C4-2B (cell line): ENCODE measurements around the gene ABHD15.

ENCODE experiments used
- H3K27ac ChIP-seq: fragments of 450-650 bp; 2 replicates; pipeline ENCODE4 v1.5.1; 2017
- ZFX ChIP-seq: fragments of 450-650 bp; IDR thresholded peaks from 2 replicates; pipeline ENCODE4 v1.6.1; 2017
- TF ChIP-seq, protein P1 (sequence below): fragments of 450-650 bp; conservative IDR thresholded peaks from 2 replicates; pipeline ENCODE4 v1.5.1; 2017; ENCODE audit warnings: mild to moderate bottlenecking

The ABHD15 gene

DNA sequence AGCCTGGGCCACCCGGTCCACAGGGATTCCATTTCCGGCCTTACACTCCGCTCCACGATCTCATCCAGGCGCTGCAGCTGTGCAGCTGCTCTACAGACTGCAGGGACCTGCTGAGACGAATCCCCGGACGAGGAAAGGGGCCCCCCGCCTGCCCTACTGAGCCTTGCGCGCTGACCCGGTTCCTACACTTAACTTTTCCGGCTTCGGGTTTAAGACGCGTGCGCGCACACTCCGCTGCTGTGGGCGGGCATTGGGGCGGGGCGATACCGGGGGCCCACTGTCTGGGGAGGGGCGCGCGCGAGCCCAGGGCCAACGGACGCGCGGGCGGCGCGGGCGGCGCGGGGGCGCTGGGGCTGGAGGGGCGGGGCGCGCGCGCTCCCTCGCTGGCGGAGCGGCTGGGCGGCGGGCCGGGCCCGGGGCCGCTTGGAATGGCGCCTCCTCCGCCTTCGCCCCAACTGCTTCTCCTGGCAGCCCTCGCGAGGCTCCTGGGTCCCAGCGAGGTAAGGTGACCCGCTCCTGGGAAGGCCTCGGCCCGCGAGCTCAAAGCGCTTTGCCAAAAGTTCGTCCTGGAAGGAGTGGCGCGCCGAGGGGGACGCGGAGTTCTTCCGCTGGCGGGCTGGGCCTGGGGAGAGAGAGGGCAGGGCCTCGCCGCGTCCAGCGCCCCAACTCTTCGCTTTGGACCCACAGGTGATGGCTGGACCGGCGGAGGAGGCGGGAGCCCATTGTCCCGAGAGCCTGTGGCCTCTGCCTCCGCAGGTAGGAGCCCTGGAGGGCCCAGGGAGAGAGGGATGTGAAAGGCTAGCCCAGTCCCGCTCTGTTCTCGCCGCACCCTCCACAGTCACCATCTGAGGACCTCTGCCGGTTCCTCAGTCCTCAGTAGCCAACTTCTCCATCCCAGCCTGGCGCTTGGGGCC is 1.8 kb upstream of the ABHD15 start, which contains the start of gene TP53I13:
TSS of gene TP53I13 (plus strand) at position 371 of the 914 bp plus-strand sequence. CDS start at position 429, 58 bp downstream.
- peak; percentile 80; the same call in 1 of the 2 replicates for TF ChIP-seq ZFX
- TF ChIP-seq, protein P1, sequence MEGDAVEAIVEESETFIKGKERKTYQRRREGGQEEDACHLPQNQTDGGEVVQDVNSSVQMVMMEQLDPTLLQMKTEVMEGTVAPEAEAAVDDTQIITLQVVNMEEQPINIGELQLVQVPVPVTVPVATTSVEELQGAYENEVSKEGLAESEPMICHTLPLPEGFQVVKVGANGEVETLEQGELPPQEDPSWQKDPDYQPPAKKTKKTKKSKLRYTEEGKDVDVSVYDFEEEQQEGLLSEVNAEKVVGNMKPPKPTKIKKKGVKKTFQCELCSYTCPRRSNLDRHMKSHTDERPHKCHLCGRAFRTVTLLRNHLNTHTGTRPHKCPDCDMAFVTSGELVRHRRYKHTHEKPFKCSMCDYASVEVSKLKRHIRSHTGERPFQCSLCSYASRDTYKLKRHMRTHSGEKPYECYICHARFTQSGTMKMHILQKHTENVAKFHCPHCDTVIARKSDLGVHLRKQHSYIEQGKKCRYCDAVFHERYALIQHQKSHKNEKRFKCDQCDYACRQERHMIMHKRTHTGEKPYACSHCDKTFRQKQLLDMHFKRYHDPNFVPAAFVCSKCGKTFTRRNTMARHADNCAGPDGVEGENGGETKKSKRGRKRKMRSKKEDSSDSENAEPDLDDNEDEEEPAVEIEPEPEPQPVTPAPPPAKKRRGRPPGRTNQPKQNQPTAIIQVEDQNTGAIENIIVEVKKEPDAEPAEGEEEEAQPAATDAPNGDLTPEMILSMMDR: no peak
- peak within 1 kb of the TSS; percentile 73 for H3K27ac ChIP-seq

DNA sequence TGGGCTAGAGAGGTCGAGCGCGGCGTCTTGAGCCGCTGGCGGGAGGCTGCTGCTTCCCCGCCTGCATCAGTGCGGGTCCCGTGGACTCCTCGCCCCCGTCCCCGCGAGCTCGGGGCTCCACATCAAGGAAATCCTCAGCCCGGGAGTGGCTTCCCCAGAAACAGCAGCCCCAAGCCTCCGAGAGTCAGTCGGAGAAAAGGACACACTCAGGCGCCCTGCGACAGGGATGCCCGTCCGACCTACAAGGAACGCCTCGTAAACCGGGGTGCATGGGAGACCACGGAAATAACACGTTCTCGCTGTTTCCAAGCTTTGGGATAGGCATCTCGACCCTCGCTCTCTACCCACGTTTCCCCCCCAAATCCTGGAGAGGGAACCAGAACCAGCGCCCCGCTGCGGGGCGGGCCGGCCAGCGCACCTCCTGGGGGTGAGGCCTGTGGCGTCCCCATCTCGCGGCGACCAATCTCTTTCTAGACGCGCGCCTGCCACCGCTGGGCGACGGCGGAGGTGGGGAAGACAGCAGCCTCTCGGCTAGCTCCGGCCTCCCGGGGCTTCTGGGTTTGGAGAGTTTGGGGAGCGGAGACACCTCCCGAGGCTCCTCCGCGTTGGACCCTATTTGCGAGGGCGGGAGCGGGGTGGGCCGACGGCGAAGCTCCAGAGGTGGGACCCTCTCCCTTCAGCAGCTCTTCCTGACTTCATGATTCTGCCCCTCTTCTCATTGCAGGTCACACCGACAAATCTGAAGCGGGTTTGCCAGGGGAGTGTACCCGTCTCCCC is 905 bp upstream of the ABHD15 start:
- H3K27ac ChIP-seq: peak overlapping the region; percentile 73
- TF ChIP-seq ZFX: no peak
- TF ChIP-seq, protein P1: peak; percentile 58

DNA sequence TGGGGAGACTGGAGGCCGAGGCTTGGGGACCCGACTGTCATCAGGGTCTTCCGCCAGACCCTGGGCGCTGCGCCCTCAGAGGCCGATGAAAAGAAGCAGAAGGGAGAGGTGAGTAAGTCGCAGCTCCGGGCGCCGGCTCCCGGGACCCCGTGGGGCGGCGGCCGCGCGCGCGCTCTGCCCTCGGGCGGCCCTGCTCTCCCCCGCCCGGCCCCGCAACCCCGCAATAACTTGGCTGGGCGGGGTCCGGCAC is 392 bp upstream of the ABHD15 start:
- peak overlapping the region; percentile 73 for H3K27ac ChIP-seq
- no peak for TF ChIP-seq ZFX
- TF ChIP-seq, protein P1: no peak

DNA sequence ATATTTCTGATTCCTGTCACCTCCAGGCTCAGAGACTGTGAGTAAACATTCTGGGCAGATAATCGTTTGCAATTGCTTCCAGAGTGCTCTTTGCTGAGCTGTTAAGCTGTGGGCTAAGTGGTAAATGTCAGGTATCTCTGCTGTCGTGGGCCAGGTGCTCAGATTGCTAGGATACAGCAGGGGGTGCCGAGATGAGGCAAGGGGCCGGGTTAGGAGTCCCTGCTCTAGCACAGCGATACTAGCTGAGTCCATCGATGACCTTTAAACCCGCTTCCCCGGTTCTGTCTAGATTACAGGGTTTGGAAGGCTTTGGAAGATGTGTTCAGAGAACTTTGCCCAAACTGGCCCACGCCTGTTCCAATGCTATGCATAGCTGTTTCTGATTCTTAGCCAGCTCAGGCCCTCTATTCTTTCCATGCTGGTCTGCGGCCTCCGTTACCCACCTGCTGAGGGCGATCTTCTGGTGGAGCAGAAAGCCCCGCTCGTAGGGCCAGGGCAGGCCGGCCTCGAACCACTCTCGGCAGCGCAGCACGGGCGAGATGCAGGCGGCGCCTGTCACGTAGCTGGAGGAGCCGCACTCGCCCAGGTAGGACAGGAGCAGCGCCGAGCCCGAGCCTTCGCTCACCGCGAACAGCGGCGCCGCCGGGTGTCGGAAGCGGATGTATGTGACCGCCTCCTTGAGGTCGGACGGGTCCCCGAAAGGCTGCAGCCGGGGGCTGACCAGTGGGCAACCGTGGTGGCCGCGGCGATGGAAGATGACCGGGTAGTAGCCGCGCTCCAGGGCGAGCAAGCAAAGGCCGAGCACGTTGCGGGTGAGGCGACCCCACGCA is 979 bp downstream of the ABHD15 start:
- TF ChIP-seq ZFX: no peak
- TF ChIP-seq, protein P1: no peak; the same call in 1 of the 2 replicates
- no peak overlapping the region; the same call in 1 of the 2 replicates for H3K27ac ChIP-seq

DNA sequence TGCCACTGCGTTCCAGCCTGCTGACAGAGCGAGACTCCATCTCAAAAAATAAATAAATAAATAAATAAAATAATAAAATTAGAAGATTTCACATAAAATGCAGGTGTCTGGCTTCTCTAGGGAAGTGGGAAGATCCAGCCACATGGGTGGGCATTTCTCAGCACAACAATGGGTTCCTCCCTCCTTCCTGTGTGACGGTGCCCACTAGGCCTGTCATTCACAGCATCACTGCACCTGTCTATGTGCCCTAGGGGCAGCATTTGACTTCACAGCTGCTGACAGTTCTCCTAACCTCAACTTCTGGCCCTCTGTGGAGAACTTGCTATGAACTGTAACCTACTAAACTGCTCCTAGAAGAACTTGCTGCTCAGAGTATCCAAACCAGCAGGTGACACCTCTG is 3.0 kb downstream of the ABHD15 start:
- H3K27ac ChIP-seq: no peak overlapping the region
- no peak for TF ChIP-seq ZFX
- TF ChIP-seq, protein P1: no peak

DNA sequence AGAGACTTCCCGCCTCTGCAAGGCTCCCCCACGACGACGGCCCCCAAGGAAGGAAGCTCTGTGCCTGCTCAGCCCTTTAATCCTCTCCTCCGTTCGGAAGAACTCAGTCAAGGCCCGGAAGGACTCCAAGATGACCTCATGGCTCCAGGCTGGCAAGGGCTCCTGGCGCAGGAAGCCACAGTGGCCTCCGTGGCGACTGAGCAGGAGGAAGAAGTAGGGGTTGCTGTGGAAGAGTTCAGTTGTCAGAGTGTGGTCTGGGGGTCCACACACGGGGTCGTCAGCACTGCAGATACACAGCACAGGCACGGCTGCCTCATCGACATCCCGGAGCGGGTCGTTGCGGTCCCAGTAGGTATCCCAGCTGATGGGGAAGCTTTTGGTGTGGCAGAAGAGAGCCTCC is 4.2 kb downstream of the ABHD15 start:
- H3K27ac ChIP-seq: no peak overlapping the region
- no peak for TF ChIP-seq ZFX
- TF ChIP-seq, protein P1: no peak
